ENCODE data around the gene HS3ST3A1. TPM values are rescaled to one million over a fixed set of nuclear protein-coding genes. Genes with fewer than 3 reads are reported as not detected.

The HS3ST3A1 gene
- total RNA-seq, 1 experiment from 2014 or later: not detected

GRCh38 chr17:13544765-13545164, 57.0 kb downstream of the HS3ST3A1 start:
- H3K36me3 ChIP-seq (ENCODE audit: control insufficient read depth, insufficient read depth, low read length): no peaks in the 10 kb centered on the region
- Mint-ChIP-seq H3K4me3 (ENCODE audit: unreplicated experiment) (no peak overlapping the region), H3K36me3 (ENCODE audit: insufficient read depth, unreplicated experiment) (no peaks in the 10 kb centered on the region), H3K27me3 (ENCODE audit: insufficient read depth, unreplicated experiment) (no peaks in the 10 kb centered on the region), H3K27ac (ENCODE audit: unreplicated experiment) (no peak overlapping the region), H3K4me1 (ENCODE audit: low read depth, unreplicated experiment) (no peaks in the 10 kb centered on the region), H3K9me3 (ENCODE audit: unreplicated experiment) (peaks cover 7% of the 10 kb centered on the region)
- no peaks in the 10 kb centered on the region for H3K9me3 ChIP-seq
- ChIA-PET CTCF (no interaction called here), POLR2A (no interaction called here)
- intact Hi-C loops (cut with micrococcal nuclease; ENCODE audit: unreplicated experiment): no loop called here
- BruUV-seq (replicated peaks): no TSS peak
- DNase-seq: no peak
- no peaks in the 10 kb centered on the region for H3K27me3 ChIP-seq (replicated peaks; ENCODE audit: control insufficient read depth, insufficient read depth, low read length)
- H3K4me1 ChIP-seq: no peaks in the 10 kb centered on the region
- H3K4me3 ChIP-seq (ENCODE audit: low read depth, low read length): no peak overlapping the region
- TF ChIP-seq CTCF (IDR thresholded peaks at IDR 0.05; ENCODE audit: insufficient read depth in 1 of 2, low read depth in 1 of 2, low read length in 1 of 2, severe bottlenecking in 1 of 2, unreplicated experiment in 1 of 2): no peak

GRCh38 chr17:13544292-13544691, 57.4 kb downstream of the HS3ST3A1 start:
- Histone ChIP-seq H3K4me3 (ENCODE audit: low read depth, low read length) (no peak overlapping the region), H3K27me3 (replicated peaks; ENCODE audit: control insufficient read depth, insufficient read depth, low read length) (no peaks in the 10 kb centered on the region), H3K9me3 (no peaks in the 10 kb centered on the region), H3K4me1 (no peaks in the 10 kb centered on the region), H3K36me3 (ENCODE audit: control insufficient read depth, insufficient read depth, low read length) (no peaks in the 10 kb centered on the region)
- no peaks in the 10 kb centered on the region for H3K36me3 Mint-ChIP-seq (ENCODE audit: insufficient read depth, unreplicated experiment)
- CTCF ChIA-PET: no interaction called here
- BruUV-seq (replicated peaks): no TSS peak
- no peak for TF ChIP-seq CTCF (IDR thresholded peaks at IDR 0.05; ENCODE audit: insufficient read depth in 1 of 2, low read depth in 1 of 2, low read length in 1 of 2, severe bottlenecking in 1 of 2, unreplicated experiment in 1 of 2)
- intact Hi-C loops (cut with micrococcal nuclease; ENCODE audit: unreplicated experiment): no loop called here
- H3K27me3 Mint-ChIP-seq (ENCODE audit: insufficient read depth, unreplicated experiment): no peaks in the 10 kb centered on the region
- no peaks in the 10 kb centered on the region for H3K4me1 Mint-ChIP-seq (ENCODE audit: low read depth, unreplicated experiment)
- no peak for DNase-seq
- H3K27ac Mint-ChIP-seq (ENCODE audit: unreplicated experiment): no peak overlapping the region
- POLR2A ChIA-PET: no interaction called here
- H3K4me3 Mint-ChIP-seq (ENCODE audit: unreplicated experiment): no peak overlapping the region
- peaks cover 3% of the 10 kb centered on the region for H3K9me3 Mint-ChIP-seq (ENCODE audit: unreplicated experiment)

- no peak overlapping the region for H3K4me3 Mint-ChIP-seq (ENCODE audit: unreplicated experiment)
- no peaks in the 10 kb centered on the region for H3K4me1 Mint-ChIP-seq (ENCODE audit: low read depth, unreplicated experiment)
- Histone ChIP-seq H3K9me3 (no peaks in the 10 kb centered on the region), H3K27me3 (replicated peaks; ENCODE audit: control insufficient read depth, insufficient read depth, low read length) (no peaks in the 10 kb centered on the region), H3K4me1 (no peaks in the 10 kb centered on the region), H3K36me3 (ENCODE audit: control insufficient read depth, insufficient read depth, low read length) (no peaks in the 10 kb centered on the region), H3K4me3 (ENCODE audit: low read depth, low read length) (no peak overlapping the region)
- H3K27ac Mint-ChIP-seq (ENCODE audit: unreplicated experiment): no peak overlapping the region
- CTCF ChIA-PET: no interaction called here
- intact Hi-C loops (cut with micrococcal nuclease; ENCODE audit: unreplicated experiment): no loop called here
- no peaks in the 10 kb centered on the region for H3K27me3 Mint-ChIP-seq (ENCODE audit: insufficient read depth, unreplicated experiment)
- TF ChIP-seq CTCF (IDR thresholded peaks at IDR 0.05; ENCODE audit: insufficient read depth in 1 of 2, low read depth in 1 of 2, low read length in 1 of 2, severe bottlenecking in 1 of 2, unreplicated experiment in 1 of 2): no peak
- no peaks in the 10 kb centered on the region for H3K9me3 Mint-ChIP-seq (ENCODE audit: unreplicated experiment)
- H3K36me3 Mint-ChIP-seq (ENCODE audit: insufficient read depth, unreplicated experiment): no peaks in the 10 kb centered on the region
- DNase-seq: no peak
- BruUV-seq (replicated peaks): no TSS peak
- POLR2A ChIA-PET: no interaction called here
These were observed 59.1 kb downstream of the HS3ST3A1 start for GRCh38 chr17:13542636-13543035.

Data from Caco-2 (cell line).